ENCODE measurements around the gene EIF4G1.

EIF4G1 gene

GRCh38 chr3:184306341-184306972 lies 7.9 kb upstream of the EIF4G1 start:
- no peak for DNase-seq

- DNase-seq: no peak
Observed at GRCh38 chr3:184307915-184308314, 6.5 kb upstream of the EIF4G1 start.

DNA sequence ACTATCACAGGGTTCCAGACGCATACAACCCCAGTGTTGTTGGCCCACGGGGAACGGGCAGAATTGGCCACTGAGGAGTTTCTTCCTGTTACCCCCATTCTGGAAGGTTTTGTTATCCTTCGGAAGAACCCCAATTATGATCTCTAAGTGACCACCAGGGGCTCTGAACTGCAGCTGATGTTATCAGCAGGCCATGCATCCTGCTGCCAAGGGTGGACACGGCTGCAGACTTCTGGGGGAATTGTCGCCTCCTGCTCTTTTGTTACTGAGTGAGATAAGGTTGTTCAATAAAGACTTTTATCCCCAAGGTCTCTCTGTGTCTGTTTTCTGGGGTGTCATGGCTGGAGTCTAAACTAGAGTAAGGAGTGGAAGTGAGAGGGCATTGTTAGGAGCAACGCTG lies 5.7 kb upstream of the EIF4G1 start:
- no peak for DNase-seq

GRCh38 chr3:184311633-184312032 lies 2.8 kb upstream of the EIF4G1 start:
- DNase-seq: no peak

DNA sequence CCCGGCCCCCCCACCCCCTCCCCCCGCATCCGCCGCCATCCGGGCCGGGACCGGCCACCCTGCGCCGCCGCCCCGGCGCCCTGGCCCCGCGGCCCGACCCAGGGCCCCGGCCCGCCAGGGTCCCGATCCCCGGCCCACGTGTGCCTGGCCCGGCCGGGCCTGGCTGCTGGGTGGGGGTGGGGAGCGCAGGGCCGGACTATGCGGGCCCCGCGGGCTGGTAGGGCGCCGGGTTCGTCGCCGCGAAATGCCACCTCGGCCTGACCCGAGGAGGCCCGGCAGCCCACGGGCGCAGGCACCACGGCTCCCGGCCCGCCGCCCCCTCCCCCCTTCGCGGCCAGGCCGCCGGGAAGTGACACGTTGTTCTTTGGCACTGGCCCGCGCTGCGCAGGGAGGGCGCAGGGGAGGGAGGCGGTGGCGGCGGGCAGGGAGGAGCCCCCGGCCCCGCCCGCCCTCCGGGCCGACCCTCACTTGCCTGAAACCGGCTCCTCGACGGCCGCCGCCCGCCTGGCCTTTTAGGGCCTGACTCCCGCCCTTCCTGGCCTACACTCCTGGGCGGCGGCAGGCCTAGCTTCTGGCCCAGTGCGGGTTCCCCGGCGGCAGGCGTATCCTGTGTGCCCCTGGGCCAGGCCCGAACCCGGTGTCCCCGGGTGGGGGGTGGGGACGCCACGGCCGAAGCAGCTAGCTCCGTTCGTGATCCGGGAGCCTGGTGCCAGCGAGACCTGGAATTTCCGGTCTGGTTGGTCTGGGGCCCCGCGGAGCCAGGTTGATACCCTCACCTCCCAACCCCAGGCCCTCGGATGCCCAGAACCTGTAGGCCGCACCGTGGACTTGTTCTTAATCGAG lies 515 bp downstream of the EIF4G1 start:
- peak; percentile 66 for DNase-seq

DNA sequence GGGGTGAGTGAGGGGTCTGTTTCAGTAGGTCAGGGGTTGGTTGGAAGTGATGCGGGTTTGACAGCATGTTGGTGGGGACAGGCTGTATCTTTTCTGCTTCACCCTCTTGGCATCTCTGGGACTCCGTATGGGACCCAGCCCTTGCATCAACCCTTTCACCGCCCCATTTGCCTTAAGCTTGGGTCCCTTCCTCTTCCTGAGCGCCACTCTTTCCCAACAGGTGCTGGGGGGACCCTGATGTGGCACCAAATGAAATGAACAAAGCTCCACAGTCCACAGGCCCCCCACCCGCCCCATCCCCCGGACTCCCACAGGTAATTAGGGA lies 1.1 kb downstream of the EIF4G1 start:
- DNase-seq: no peak

DNA sequence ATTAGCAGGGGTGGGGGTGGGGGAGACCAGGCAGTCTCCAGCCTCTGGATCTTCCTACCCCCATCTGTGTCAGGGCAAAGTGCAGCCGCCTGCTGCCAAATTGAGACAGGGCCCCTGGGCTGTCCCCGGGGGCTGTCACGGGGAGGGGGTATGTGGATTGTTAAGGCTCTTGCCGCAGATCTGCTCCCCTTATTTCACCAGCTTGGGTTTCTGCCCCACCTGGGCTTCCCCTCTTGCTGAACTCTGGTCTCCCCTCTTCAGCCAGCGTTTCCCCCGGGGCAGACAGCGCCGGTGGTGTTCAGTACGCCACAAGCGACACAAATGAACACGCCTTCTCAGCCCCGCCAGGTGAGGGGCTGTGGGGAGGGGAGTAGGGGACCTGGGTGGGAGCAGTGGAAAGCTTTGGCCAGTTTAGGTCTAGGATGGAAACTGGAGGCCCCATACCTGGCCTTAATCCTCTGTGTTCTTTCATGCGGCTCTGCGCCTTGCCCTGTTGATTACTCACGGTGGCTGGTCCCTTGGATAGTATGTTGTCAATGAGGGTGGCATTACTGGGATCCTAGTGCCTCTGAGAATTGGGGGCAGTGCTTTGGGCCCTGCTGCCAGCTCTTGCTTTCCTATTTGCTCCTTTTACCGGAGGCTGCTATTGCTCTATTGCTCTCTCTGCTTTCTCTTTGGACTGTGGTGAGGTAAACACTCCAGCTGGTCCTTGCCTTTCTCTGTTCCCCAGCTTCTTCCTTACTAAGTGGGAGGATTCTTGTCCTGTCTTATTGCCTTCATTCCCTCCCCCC lies 1.7 kb downstream of the EIF4G1 start:
- no peak for DNase-seq

DNA sequence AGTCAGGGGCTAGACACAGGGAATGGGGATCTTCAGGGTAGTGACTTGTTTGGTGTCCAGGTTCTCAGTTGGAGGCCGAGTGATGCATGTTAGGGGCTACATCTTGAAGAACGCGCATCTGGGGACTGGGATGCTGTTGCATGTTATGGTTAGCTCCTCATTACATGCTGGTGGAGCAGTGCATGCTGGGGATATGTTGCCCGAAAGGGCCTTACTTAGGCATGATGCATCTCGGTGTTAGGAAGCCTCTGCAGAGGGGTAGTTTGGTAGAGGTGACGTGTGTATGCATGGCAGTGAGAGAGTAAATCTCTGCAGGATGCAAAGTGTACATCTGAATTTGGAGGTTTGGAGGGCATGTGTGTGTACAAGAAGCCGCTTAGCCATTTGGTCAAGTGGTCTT lies 2.4 kb downstream of the EIF4G1 start:
- DNase-seq: no peak

DNA sequence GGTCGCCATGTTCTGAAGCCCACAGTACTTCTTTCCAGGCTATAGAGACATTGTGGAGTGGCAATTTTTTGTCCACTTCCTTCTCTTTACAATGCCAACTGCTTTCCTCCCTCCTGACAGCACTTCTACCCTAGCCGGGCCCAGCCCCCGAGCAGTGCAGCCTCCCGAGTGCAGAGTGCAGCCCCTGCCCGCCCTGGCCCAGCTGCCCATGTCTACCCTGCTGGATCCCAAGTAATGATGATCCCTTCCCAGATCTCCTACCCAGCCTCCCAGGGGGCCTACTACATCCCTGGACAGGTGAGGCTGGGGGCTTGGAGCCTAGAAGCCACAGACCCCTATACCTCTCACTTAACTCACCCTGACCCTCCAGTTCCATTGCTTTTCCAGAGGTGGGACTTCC lies 2.8 kb downstream of the EIF4G1 start:
- no peak for DNase-seq

DNA sequence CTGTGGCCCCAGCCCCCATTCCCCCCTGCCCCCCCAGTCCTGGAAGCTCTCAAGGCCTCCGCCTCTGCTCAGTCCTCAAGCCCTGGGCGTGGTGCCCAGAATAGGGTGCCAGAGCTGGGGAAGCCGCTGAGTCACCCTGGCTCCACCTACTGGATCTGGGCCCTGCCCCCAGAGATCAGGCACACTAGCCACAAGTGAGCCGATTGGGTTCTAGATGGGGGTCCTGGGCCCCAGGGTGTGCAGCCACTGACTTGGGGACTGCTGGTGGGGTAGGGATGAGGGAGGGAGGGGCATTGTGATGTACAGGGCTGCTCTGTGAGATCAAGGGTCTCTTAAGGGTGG lies 5.7 kb downstream of the EIF4G1 start:
- peak; percentile 97 for DNase-seq

DNA sequence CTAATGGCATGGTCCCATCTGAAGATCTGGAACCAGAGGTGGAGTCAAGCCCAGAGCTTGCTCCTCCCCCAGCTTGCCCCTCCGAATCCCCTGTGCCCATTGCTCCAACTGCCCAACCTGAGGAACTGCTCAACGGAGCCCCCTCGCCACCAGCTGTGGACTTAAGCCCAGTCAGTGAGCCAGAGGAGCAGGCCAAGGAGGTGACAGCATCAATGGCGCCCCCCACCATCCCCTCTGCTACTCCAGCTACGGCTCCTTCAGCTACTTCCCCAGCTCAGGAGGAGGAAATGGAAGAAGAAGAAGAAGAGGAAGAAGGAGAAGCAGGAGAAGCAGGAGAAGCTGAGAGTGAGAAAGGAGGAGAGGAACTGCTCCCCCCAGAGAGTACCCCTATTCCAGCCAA lies 7.3 kb downstream of the EIF4G1 start:
- no peak for DNase-seq

GRCh38 chr3:184322731-184323487 lies 8.5 kb downstream of the EIF4G1 start:
- DNase-seq: no peak

GRCh38 chr3:184323696-184324095 lies 9.3 kb downstream of the EIF4G1 start:
- DNase-seq: no peak

DNA sequence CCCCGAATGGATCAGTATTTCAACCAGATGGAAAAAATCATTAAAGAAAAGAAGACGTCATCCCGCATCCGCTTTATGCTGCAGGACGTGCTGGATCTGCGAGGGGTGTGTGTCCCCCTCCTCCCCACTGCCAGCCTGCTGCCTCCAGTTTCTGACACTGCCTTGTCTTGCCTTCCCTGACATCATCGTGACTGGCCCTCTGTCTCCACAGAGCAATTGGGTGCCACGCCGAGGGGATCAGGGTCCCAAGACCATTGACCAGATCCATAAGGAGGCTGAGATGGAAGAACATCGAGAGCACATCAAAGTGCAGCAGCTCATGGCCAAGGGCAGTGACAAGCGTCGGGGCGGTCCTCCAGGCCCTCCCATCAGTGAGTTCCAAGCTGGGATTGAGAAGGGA lies 10.9 kb downstream of the EIF4G1 start:
- DNase-seq: no peak

DNA sequence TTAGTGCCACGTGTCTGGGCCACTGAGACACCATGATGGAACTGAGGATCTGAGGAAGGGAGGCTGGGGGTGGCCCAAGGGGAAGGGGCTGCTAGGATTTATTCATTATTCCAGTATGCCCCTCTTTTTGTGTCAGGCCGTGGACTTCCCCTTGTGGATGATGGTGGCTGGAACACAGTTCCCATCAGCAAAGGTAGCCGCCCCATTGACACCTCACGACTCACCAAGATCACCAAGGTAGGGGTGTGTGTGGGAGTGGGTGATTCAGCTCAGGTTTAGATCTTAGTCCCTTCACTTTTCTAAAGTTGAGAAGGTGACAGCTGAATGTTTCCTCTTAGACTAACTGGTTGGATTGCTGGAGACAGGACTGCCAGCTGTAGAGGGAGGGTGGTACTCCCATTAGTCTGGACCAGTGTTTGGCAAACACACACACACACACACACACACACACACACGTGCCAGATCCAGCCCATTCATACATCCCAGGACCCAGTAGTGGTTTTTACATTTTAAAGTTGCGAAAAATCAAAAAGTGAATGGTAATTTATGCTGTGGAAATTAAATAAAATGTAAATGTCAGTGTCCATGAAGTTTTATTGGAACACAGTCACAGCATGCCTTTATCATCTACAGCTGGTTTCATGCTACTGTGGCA lies 11.4 kb downstream of the EIF4G1 start:
- DNase-seq: no peak

DNA sequence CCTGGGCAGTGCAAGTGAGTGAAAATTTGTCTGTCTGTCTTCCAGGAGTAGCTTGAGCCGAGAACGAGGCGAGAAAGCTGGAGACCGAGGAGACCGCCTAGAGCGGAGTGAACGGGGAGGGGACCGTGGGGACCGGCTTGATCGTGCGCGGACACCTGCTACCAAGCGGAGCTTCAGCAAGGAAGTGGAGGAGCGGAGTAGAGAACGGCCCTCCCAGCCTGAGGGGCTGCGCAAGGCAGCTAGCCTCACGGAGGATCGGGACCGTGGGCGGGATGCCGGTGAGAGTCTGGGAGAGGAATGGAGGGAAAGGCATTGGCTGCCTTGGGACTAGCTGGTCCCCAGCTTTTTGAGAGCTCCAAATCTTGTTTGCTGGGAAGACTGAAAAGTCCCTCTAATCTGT lies 12.8 kb downstream of the EIF4G1 start:
- no peak for DNase-seq

GRCh38 chr3:184328516-184328915 lies 14.1 kb downstream of the EIF4G1 start:
- DNase-seq: no peak

- peak; percentile 92 for DNase-seq
Observed at GRCh38 chr3:184332370-184333090, 18.1 kb downstream of the EIF4G1 start.

DNA sequence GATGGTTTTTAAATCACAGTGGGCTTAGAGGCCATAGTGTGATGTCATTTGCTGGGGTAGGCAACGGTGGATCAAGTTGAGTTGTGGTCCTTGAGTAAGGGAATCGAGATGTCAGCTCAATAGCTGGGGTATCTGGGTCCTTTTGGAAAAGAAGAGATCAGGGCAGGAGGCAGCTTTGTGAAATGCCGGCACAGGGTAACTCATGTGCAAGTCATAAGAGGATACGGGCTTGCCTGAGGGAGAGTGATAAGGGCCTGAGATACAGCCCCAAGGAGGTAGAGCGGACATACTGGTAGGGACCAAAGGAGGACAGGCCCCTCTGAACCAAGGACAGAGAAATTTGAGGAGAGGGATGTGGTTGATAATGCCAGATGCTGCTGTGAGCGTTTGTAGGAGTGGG lies 18.8 kb downstream of the EIF4G1 start:
- no peak for DNase-seq

DNA sequence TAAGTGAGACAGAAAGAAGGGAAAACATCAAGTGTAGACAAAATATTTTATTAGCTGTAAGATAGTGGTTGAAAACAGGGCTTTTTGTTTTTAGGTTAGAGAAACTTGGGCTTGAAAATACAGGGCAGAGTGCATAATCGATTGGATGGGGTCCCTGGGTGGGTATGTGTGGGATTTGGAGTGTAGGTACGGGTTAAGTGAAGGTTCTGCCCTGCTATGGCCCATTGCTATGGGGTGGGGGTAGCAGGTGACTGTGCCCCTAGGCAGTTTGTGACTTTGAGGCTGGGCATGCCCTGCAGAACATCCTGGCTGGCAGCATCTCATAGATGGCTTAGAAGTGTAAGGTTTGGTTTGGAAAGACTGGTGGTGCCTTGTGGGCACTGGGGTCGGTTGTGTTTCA lies 19.3 kb downstream of the EIF4G1 start:
- DNase-seq: no peak

DNA sequence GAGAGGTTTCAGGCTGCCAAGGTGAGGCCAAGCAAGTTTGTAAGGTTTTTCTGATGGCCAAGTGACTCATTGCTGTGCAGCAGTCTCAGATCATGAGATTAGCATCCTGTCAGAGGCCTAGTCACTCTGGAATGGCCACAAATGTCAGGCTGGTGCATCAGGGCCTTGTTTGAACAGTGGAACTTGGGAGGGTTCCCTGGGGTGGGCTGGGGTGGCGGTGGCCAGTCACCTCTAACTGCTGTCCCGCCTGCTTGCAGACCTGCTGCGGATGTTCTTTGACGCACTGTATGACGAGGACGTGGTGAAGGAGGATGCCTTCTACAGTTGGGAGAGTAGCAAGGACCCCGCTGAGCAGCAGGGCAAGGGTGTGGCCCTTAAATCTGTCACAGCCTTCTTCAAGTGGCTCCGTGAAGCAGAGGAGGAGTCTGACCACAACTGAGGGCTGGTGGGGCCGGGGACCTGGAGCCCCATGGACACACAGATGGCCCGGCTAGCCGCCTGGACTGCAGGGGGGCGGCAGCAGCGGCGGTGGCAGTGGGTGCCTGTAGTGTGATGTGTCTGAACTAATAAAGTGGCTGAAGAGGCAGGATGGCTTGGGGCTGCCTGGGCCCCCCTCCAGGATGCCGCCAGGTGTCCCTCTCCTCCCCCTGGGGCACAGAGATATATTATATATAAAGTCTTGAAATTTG lies 20.2 kb downstream of the EIF4G1 start:
- peak; percentile 74 for DNase-seq

DNA sequence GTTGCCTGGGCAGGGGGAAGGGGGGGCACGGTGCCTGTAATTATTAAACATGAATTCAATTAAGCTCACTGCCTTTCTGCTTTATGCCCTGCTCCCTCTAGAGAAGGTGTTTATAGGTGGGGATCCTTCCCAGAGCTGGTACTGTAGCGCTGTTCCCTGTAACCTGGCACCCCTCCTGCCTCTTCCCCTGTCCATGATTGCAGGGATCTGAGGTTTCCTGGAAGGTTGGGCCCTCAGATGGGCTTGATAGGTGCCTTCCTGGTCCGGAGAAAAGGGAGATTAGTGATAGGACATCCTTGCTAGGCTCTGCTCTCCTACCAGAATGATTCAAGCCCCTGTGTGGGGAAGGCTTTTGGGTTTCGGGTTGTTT lies 20.9 kb downstream of the EIF4G1 start:
- no peak for DNase-seq
